Mammary epithelial cell (primary cell): ENCODE results near the gene DNAJB13.

ENCODE experiments used
- EZH2 ChIP-seq: IDR thresholded peaks from 2 replicates; pipeline ENCODE4 v1.6.1; 2012; ENCODE audit warnings: low read length, inconsistent platforms, borderline replicate concordance
- TF ChIP-seq, protein P1 (sequence below), 2 donors: IDR thresholded peaks in 1 of 2; conservative IDR thresholded peaks in 1 of 2; 2 replicates each; pipeline ENCODE4 v1.5.1; 2011 to 2012; ENCODE audit warnings: inconsistent platforms in 2 of 2, low read length in 2 of 2, mild to moderate bottlenecking in 2 of 2, control low read depth in 1 of 2, low read depth in 1 of 2; ENCODE audit not compliant: insufficient read depth in 1 of 2; ENCODE audit errors: extremely low read depth in 1 of 2

DNA sequence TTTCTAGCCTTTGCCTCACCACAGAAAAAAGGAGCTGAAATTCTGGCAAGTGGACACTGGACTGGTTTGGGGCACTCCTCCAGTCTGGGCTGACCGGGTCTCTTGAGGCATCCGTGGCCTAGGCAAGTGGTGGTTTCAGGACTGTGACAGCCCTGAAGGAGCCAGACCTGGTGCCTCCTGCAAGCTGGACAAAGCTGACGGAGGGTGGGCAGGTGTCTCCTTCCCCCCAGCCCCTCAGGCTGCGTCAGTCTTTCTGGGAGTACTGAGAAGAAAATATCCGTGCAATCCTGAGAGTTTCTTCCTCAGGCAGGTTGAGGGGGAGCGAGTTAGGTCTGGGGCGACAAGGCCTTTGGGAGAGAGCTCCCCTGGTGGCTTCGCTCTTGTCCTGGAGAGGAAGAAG is 62.3 kb downstream of the DNAJB13 start:
- TF ChIP-seq, protein P1, sequence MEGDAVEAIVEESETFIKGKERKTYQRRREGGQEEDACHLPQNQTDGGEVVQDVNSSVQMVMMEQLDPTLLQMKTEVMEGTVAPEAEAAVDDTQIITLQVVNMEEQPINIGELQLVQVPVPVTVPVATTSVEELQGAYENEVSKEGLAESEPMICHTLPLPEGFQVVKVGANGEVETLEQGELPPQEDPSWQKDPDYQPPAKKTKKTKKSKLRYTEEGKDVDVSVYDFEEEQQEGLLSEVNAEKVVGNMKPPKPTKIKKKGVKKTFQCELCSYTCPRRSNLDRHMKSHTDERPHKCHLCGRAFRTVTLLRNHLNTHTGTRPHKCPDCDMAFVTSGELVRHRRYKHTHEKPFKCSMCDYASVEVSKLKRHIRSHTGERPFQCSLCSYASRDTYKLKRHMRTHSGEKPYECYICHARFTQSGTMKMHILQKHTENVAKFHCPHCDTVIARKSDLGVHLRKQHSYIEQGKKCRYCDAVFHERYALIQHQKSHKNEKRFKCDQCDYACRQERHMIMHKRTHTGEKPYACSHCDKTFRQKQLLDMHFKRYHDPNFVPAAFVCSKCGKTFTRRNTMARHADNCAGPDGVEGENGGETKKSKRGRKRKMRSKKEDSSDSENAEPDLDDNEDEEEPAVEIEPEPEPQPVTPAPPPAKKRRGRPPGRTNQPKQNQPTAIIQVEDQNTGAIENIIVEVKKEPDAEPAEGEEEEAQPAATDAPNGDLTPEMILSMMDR (conservative IDR thresholded peaks at IDR 0.05 in 1 of 2, IDR thresholded peaks at IDR 0.05 in 1 of 2; ENCODE audit: extremely low read depth in 1 of 2, insufficient read depth in 1 of 2, low read depth in 1 of 2, low read length in 2 of 2): no peak
- no peak for TF ChIP-seq EZH2
